ENCODE measurements around the gene CD99. TPM values are rescaled to one million over a fixed set of nuclear protein-coding genes. Genes with fewer than 3 reads are reported as not detected.

The CD99 gene
- total RNA-seq, 2 experiments from 2014 or later, result 261 to 314 TPM

- peaks cover 4% of the 10 kb centered on the region for H3K27me3 Mint-ChIP-seq
- no peak overlapping the region for H3K27ac Mint-ChIP-seq
- no peak overlapping the region for H3K4me3 Mint-ChIP-seq
- H3K36me3 Mint-ChIP-seq (ENCODE audit: low read depth), result no peaks in the 10 kb centered on the region
- H3K4me1 Mint-ChIP-seq, result peaks cover 10% of the 10 kb centered on the region
- ChIA-PET CTCF (no interaction called here), POLR2A (no interaction called here)
- H3K9me3 Mint-ChIP-seq, result no peaks in the 10 kb centered on the region
- DNase-seq, result no peak
These were observed 92.9 kb downstream of the CD99 start for GRCh38 chrX:2784026-2784425.

GRCh38 chrX:2785538-2785937, 94.4 kb downstream of the CD99 start:
- no peak overlapping the region for H3K4me3 Mint-ChIP-seq
- no peaks in the 10 kb centered on the region for H3K36me3 Mint-ChIP-seq (ENCODE audit: low read depth)
- no peak for DNase-seq
- H3K27me3 Mint-ChIP-seq, result peaks cover 2% of the 10 kb centered on the region
- CTCF ChIA-PET, result interaction anchor here (0.9 kb wide), 1 partner anchor 16 kb away, joined by 4 read pairs; no protein-coding TSS in a partner anchor
- H3K27ac Mint-ChIP-seq, result no peak overlapping the region
- POLR2A ChIA-PET, result no interaction called here
- H3K9me3 Mint-ChIP-seq, result no peaks in the 10 kb centered on the region
- peaks cover 10% of the 10 kb centered on the region for H3K4me1 Mint-ChIP-seq

GRCh38 chrX:2788980-2789379, 97.9 kb downstream of the CD99 start:
- CTCF ChIA-PET, result no interaction called here
- Mint-ChIP-seq H3K36me3 (ENCODE audit: low read depth) (no peaks in the 10 kb centered on the region), H3K27ac (no peak overlapping the region), H3K4me1 (no peaks in the 10 kb centered on the region), H3K9me3 (no peaks in the 10 kb centered on the region), H3K4me3 (no peak overlapping the region), H3K27me3 (peaks cover 2% of the 10 kb centered on the region)
- POLR2A ChIA-PET, result no interaction called here
- no peak for DNase-seq

- CTCF ChIA-PET, result no interaction called here
- H3K27ac Mint-ChIP-seq, result no peak overlapping the region
- H3K36me3 Mint-ChIP-seq (ENCODE audit: low read depth), result no peaks in the 10 kb centered on the region
- no peaks in the 10 kb centered on the region for H3K9me3 Mint-ChIP-seq
- H3K4me3 Mint-ChIP-seq, result no peak overlapping the region
- no peak for DNase-seq
- no peaks in the 10 kb centered on the region for H3K4me1 Mint-ChIP-seq
- POLR2A ChIA-PET, result no interaction called here
- peaks cover 2% of the 10 kb centered on the region for H3K27me3 Mint-ChIP-seq
These were observed 98.5 kb downstream of the CD99 start for GRCh38 chrX:2789569-2789968.

Other genes starting within 250 kb of the CD99 start
- 10 to 100 TPM; 15.5 to 16.1 TPM for gene DHRSX, start 190.3 kb upstream of the CD99 start, total RNA-seq
- gene ZBED1, start 190.3 kb upstream of the CD99 start, total RNA-seq, result 10 to 100 TPM; 36.5 to 36.9 TPM
- not detected for gene XG, start 60.7 kb downstream of the CD99 start, total RNA-seq
- gene GYG2, start 137.6 kb downstream of the CD99 start, total RNA-seq, result not detected
- 1 to 10 TPM; 2.5 to 2.7 TPM for gene ARSD, start 238.0 kb downstream of the CD99 start, total RNA-seq

All from activated CD4-positive, alpha-beta T cell treated with anti-CD3 and anti-CD28 coated beads, Interleukin-2, amount 10 ng/mL, durations not matched to agents 7 days and 5 days (primary cell).